ENCODE results near the gene CPA5. TPM values are rescaled to one million over a fixed set of nuclear protein-coding genes. Genes with fewer than 3 reads are reported as not detected.
"Not testable (repeated sequence)": the region's sequence is repeated elsewhere in the genome, so short reads cannot be mapped to it uniquely, and the experiment has no call there.

The CPA5 gene
- total RNA-seq, 1 donor = not detected

- DNase-seq (ENCODE audit: low read depth) = no peak
- no peak overlapping the region for H3K4me3 ChIP-seq (ENCODE audit: low read depth, low read length)
- no peak for TF ChIP-seq CTCF (IDR thresholded peaks at IDR 0.05; ENCODE audit: insufficient read depth, low read depth, low read length)
These were observed 34.6 kb upstream of the CPA5 start for GRCh38 chr7:130309986-130310385.

- TF ChIP-seq CTCF (IDR thresholded peaks at IDR 0.05; ENCODE audit: insufficient read depth, low read depth, low read length) = no peak
- no peak overlapping the region for H3K4me3 ChIP-seq (ENCODE audit: low read depth, low read length)
- peak; percentile 22 for DNase-seq (ENCODE audit: low read depth)
These were observed 30.3 kb upstream of the CPA5 start for GRCh38 chr7:130314305-130314704.

- TF ChIP-seq CTCF (IDR thresholded peaks at IDR 0.05; ENCODE audit: insufficient read depth, low read depth, low read length) = no peak
- no peak for DNase-seq (ENCODE audit: low read depth)
- no peak overlapping the region for H3K4me3 ChIP-seq (ENCODE audit: low read depth, low read length)
These were observed 25.1 kb upstream of the CPA5 start for GRCh38 chr7:130319541-130319940.

GRCh38 chr7:130321542-130322229 is 22.9 kb upstream of the CPA5 start:
- DNase-seq (ENCODE audit: low read depth) = peak; percentile 44
- not testable (repeated sequence) for H3K4me3 ChIP-seq (ENCODE audit: low read depth, low read length)

- no peak for DNase-seq (ENCODE audit: low read depth)
- TF ChIP-seq CTCF (IDR thresholded peaks at IDR 0.05; ENCODE audit: insufficient read depth, low read depth, low read length) = no peak
- H3K4me3 ChIP-seq (ENCODE audit: low read depth, low read length) = no peak overlapping the region
These were observed 22.0 kb upstream of the CPA5 start for GRCh38 chr7:130322615-130323014.

GRCh38 chr7:130324306-130324943 is 20.2 kb upstream of the CPA5 start:
- no peak overlapping the region for H3K4me3 ChIP-seq (ENCODE audit: low read depth, low read length)
- no peak for TF ChIP-seq CTCF (IDR thresholded peaks at IDR 0.05; ENCODE audit: insufficient read depth, low read depth, low read length)
- DNase-seq (ENCODE audit: low read depth) = peak; percentile 22

- no peak for TF ChIP-seq CTCF (IDR thresholded peaks at IDR 0.05; ENCODE audit: insufficient read depth, low read depth, low read length)
- H3K4me3 ChIP-seq (ENCODE audit: low read depth, low read length) = no peak overlapping the region
- peak; percentile 32 for DNase-seq (ENCODE audit: low read depth)
These were observed 14.9 kb upstream of the CPA5 start for GRCh38 chr7:130329681-130330080.
